Measurements from ENCODE around the gene SLC6A1. TPM values are rescaled to one million over a fixed set of nuclear protein-coding genes. Genes with fewer than 3 reads are reported as not detected.

Gene SLC6A1
- total and polyA plus RNA-seq, 2 of the 13 experiments (the other 11 are each of a cell fraction or from before 2014, with no cell fraction given) = not detected

DNA sequence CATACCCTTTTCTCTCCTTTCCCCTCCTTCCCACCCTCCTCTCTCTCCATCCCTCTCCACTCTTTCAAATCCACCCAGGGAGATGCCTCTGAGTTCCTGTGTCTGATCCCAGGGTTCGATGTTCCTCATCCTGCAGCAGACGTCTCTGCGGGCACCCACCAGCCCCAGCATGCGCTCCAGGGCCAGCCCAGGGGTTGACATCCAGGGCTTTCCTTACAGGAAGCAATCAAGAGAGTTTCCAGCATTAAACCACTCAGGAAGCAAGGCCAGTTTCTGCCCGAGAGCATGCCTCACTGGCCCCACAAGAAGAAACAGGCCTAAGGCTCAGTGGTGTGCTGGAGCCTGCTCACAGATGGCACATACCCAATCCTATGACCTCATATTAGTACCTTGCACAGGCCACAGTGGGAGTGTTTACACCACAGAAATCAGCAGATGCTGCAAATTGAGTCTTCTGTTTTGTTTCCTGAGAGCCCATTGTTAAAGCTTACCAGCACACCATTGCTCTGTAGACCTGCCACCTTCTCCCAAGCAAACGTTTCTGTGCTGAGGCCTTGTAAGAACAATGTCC is 13.2 kb downstream of the SLC6A1 start (continued):
- no peak for TF ChIP-seq ZBTB10 (CRISPR knock-in tag; IDR thresholded peaks at IDR 0.05; ENCODE audit: borderline replicate concordance)
- no peak for TF ChIP-seq ZNF234 (CRISPR knock-in tag; conservative IDR thresholded peaks at IDR 0.05)

DNA sequence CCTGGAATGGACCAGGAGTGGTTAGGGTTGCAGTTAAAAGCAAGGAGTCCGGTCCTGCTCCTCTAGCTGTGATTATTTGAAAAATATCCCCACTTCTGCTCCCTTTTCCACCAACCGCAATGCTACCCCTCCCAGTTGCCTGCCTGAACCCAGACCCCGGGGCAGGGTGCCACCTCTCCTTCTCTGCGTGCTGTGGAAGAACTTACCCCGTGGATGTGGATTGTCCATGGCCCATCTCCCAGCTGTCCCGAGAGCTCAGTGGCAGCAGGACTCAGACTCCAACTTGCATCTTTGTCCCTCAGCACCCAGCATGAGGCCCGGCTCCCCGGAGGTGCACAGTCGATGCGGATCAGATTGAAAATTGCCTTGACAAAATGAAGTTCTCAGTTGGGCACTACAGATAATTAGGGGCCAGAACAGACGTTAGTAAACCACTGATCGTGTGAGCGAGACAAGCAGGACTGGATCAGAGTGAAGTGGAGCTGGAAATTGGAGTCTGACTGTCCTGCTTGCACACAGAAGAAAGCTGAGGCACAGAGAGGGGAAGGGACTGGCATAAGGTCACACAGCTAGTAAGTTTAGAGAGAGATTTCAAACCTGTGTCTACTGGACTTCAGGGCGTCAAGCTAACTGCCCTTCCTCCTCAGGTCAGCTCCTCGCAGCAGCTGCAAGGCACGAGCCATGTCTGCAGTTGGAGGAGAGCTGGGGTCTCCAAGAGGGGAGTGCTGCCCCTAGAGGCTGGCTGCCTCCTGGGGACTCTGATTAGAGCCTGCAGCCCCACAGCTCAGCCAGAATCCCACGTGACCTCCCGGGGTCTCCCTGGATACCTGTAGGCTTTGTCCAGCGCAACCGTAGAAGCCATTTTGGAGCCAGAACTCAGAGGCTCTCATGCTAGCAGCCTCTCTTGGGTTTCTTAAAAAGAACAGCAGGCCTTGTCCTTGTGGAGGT is 14.7 kb downstream of the SLC6A1 start:
- H3K79me2 ChIP-seq (ENCODE audit: insufficient read depth, low read length) = no peaks in the 10 kb centered on the region
- FAIRE-seq (no peak), DNase-seq (ENCODE audit: low spot score) (no peak), ATAC-seq (peak; percentile 42)
- 34% methylated on average over 13 of the region's 20 CpGs for WGBS (ENCODE audit: low lambda C conversion rate)
- H3K4me2 ChIP-seq (ENCODE audit: low read depth, low read length) = no peak overlapping the region
- no peaks in the 10 kb centered on the region for H3K36me3 ChIP-seq (replicated peaks in 1 of 2; ENCODE audit: control insufficient read depth in 1 of 2, insufficient read depth in 2 of 2, low read length in 2 of 2)
- CTCF ChIA-PET (ENCODE audit: low intra/inter-chr PET ratio, low total read pairs) = no interaction called here
- H3K27ac ChIP-seq (ENCODE audit: extremely low read length, insufficient read depth, low read length) = no peak overlapping the region
- H4K20me1 ChIP-seq (ENCODE audit: insufficient read depth, low read length) = no peaks in the 10 kb centered on the region
- intact Hi-C loops (cut with micrococcal nuclease; ENCODE audit: unreplicated experiment) = no loop called here
- no peaks in the 10 kb centered on the region for H3K9me3 ChIP-seq (ENCODE audit: low read length)
- BruUV-seq (replicated peaks) = no TSS peak
- H3K4me3 ChIP-seq (replicated peaks in 1 of 3; ENCODE audit: insufficient read depth in 1 of 3, low read depth in 2 of 3, low read length in 3 of 3) = no peak overlapping the region
- H3K4me1 ChIP-seq (ENCODE audit: insufficient read depth, low read length) = peaks cover 15% of the 10 kb centered on the region
- TF ChIP-seq, protein P1, sequence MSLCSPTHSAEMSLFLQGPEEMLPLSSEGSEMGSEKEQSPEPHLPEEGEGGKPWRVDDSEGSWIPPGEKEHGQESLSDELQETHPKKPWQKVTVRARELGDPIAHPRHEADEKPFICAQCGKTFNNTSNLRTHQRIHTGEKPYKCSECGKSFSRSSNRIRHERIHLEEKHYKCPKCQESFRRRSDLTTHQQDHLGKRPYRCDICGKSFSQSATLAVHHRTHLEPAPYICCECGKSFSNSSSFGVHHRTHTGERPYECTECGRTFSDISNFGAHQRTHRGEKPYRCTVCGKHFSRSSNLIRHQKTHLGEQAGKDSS (CRISPR knock-in tag; IDR thresholded peaks at IDR 0.05; ENCODE audit: borderline replicate concordance, low read depth) = no peak
- TF ChIP-seq, protein P2, sequence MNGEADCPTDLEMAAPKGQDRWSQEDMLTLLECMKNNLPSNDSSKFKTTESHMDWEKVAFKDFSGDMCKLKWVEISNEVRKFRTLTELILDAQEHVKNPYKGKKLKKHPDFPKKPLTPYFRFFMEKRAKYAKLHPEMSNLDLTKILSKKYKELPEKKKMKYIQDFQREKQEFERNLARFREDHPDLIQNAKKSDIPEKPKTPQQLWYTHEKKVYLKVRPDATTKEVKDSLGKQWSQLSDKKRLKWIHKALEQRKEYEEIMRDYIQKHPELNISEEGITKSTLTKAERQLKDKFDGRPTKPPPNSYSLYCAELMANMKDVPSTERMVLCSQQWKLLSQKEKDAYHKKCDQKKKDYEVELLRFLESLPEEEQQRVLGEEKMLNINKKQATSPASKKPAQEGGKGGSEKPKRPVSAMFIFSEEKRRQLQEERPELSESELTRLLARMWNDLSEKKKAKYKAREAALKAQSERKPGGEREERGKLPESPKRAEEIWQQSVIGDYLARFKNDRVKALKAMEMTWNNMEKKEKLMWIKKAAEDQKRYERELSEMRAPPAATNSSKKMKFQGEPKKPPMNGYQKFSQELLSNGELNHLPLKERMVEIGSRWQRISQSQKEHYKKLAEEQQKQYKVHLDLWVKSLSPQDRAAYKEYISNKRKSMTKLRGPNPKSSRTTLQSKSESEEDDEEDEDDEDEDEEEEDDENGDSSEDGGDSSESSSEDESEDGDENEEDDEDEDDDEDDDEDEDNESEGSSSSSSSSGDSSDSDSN (CRISPR knock-in tag; IDR thresholded peaks at IDR 0.05) = no peak
- no peak for TF ChIP-seq RELA (CRISPR knock-in tag; IDR thresholded peaks at IDR 0.05)
- no peak for TF ChIP-seq TEAD3 (CRISPR knock-in tag; optimal IDR thresholded peaks at IDR 0.05; ENCODE audit: borderline replicate concordance)
- TF ChIP-seq SMAD1 (CRISPR knock-in tag; IDR thresholded peaks at IDR 0.05; ENCODE audit: borderline replicate concordance, low read depth) = no peak
- peak; percentile 70 for TF ChIP-seq ZNF768 (CRISPR knock-in tag; IDR thresholded peaks at IDR 0.05)
- TF ChIP-seq, protein P3, sequence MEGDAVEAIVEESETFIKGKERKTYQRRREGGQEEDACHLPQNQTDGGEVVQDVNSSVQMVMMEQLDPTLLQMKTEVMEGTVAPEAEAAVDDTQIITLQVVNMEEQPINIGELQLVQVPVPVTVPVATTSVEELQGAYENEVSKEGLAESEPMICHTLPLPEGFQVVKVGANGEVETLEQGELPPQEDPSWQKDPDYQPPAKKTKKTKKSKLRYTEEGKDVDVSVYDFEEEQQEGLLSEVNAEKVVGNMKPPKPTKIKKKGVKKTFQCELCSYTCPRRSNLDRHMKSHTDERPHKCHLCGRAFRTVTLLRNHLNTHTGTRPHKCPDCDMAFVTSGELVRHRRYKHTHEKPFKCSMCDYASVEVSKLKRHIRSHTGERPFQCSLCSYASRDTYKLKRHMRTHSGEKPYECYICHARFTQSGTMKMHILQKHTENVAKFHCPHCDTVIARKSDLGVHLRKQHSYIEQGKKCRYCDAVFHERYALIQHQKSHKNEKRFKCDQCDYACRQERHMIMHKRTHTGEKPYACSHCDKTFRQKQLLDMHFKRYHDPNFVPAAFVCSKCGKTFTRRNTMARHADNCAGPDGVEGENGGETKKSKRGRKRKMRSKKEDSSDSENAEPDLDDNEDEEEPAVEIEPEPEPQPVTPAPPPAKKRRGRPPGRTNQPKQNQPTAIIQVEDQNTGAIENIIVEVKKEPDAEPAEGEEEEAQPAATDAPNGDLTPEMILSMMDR (CRISPR knock-in tag; IDR thresholded peaks at IDR 0.05) = 0 out of 2 replicates have a peak, but pooled peaks have one; percentile 9
- TF ChIP-seq KLF12 (CRISPR knock-in tag; IDR thresholded peaks at IDR 0.05; ENCODE audit: borderline replicate concordance) = no peak
- POLR2A ChIA-PET = no interaction called here
- in situ Hi-C loops (cut with HindIII; ENCODE audit: extremely low pct_ligation_motif_present, low pct_unique_long_range_greater_than_20kb) = no loop called here
- peaks cover 2 to 4% of the 10 kb centered on the region in 2 experiments; a peak in 3 of 5 replicates for H3K27me3 ChIP-seq (ENCODE audit: control insufficient read depth in 1 of 2, insufficient read depth in 2 of 2, low read length in 2 of 2)
- H3K9ac ChIP-seq (ENCODE audit: insufficient read depth, low read depth, low read length) = no peak overlapping the region
- H2AFZ ChIP-seq (ENCODE audit: low read length) = no peak overlapping the region

Data from HepG2 (cell line).